ENCODE measurements around the gene KRTAP4-7.
"Not testable (repeated sequence)": the region's sequence is repeated elsewhere in the genome, so short reads cannot be mapped to it uniquely, and the experiment has no call there.

Gene KRTAP4-7

GRCh38 chr17:41084100-41084856 is at the start of gene KRTAP4-7:
Gene KRTAP4-7, plus strand, starts transcription at chr17:41084150. Its CDS starts 57 bp downstream, at chr17:41084207.
- H3K4me1 Mint-ChIP-seq, H3K36me3 Mint-ChIP-seq, H3K27me3 Mint-ChIP-seq, H3K27ac Mint-ChIP-seq, H3K4me3 Mint-ChIP-seq, H3K9me3 Mint-ChIP-seq: not testable (repeated sequence)

GRCh38 chr17:41034346-41034935 is 49.5 kb upstream of the KRTAP4-7 start, which contains the start of gene KRTAP1-3:
Gene KRTAP1-3, minus strand, starts transcription at chr17:41034874. Its CDS starts 53 bp downstream, at chr17:41034821.
- H3K36me3 Mint-ChIP-seq, H3K27ac Mint-ChIP-seq, H3K4me3 Mint-ChIP-seq, H3K27me3 Mint-ChIP-seq, H3K4me1 Mint-ChIP-seq, H3K9me3 Mint-ChIP-seq: not testable (repeated sequence)

- Mint-ChIP-seq H3K4me3 (no peak overlapping the region), H3K36me3 (peaks cover 1% of the 10 kb centered on the region), H3K27ac (no peak overlapping the region), H3K9me3 (no peaks in the 10 kb centered on the region), H3K27me3 (no peaks in the 10 kb centered on the region), H3K4me1 (no peaks in the 10 kb centered on the region)
Measured at GRCh38 chr17:41037853-41038350, 46.0 kb upstream of the KRTAP4-7 start.

- not testable (repeated sequence) for H3K4me1 Mint-ChIP-seq, H3K27ac Mint-ChIP-seq, H3K36me3 Mint-ChIP-seq, H3K4me3 Mint-ChIP-seq, H3K9me3 Mint-ChIP-seq, H3K27me3 Mint-ChIP-seq
Measured at GRCh38 chr17:41040783-41041571, 43.0 kb upstream of the KRTAP4-7 start, which contains the start of gene KRTAP1-1. Gene KRTAP1-1, minus strand, starts transcription at chr17:41041450. Its CDS starts 53 bp downstream, at chr17:41041397.

GRCh38 chr17:41042953-41043352 is 41.0 kb upstream of the KRTAP4-7 start:
- H3K27ac Mint-ChIP-seq = no peak overlapping the region

GRCh38 chr17:41046735-41047465 is 37.0 kb upstream of the KRTAP4-7 start, which contains the start of gene KRTAP2-1:
Gene KRTAP2-1, minus strand, starts transcription at chr17:41047316. Its CDS starts 49 bp downstream, at chr17:41047267.
- H3K27me3 Mint-ChIP-seq, H3K4me3 Mint-ChIP-seq, H3K9me3 Mint-ChIP-seq, H3K27ac Mint-ChIP-seq, H3K4me1 Mint-ChIP-seq, H3K36me3 Mint-ChIP-seq: not testable (repeated sequence)

More at GRCh38 chr17:41042953-41043352, 41.0 kb upstream of the KRTAP4-7 start:
- Mint-ChIP-seq H3K27me3 (peaks cover 4% of the 10 kb centered on the region), H3K4me1 (peaks cover 3% of the 10 kb centered on the region), H3K4me3 (no peak overlapping the region), H3K9me3 (peaks cover 6% of the 10 kb centered on the region), H3K36me3 (peaks cover 1% of the 10 kb centered on the region)

GRCh38 chr17:41048441-41048840 is 35.5 kb upstream of the KRTAP4-7 start:
- peaks cover 3% of the 10 kb centered on the region for H3K4me1 Mint-ChIP-seq
- H3K27ac Mint-ChIP-seq = no peak overlapping the region
- H3K4me3 Mint-ChIP-seq = no peak overlapping the region
- H3K9me3 Mint-ChIP-seq = peaks cover 3% of the 10 kb centered on the region
- no peaks in the 10 kb centered on the region for H3K36me3 Mint-ChIP-seq
- H3K27me3 Mint-ChIP-seq = peaks cover 4% of the 10 kb centered on the region

- Mint-ChIP-seq H3K4me1 (no peaks in the 10 kb centered on the region), H3K9me3 (no peaks in the 10 kb centered on the region), H3K27me3 (peaks cover 4% of the 10 kb centered on the region), H3K27ac (no peak overlapping the region), H3K36me3 (no peaks in the 10 kb centered on the region), H3K4me3 (no peak overlapping the region)
Measured at GRCh38 chr17:41049110-41049509, 34.8 kb upstream of the KRTAP4-7 start.

GRCh38 chr17:41052566-41052965 is 31.4 kb upstream of the KRTAP4-7 start:
- Mint-ChIP-seq H3K27ac (no peak overlapping the region), H3K27me3 (peaks cover 8% of the 10 kb centered on the region), H3K9me3 (no peaks in the 10 kb centered on the region), H3K4me3 (no peak overlapping the region), H3K4me1 (no peaks in the 10 kb centered on the region), H3K36me3 (no peaks in the 10 kb centered on the region)

GRCh38 chr17:41054025-41054424 is 29.9 kb upstream of the KRTAP4-7 start:
- Mint-ChIP-seq H3K27me3 (peaks cover 13% of the 10 kb centered on the region), H3K4me3 (no peak overlapping the region), H3K9me3 (no peaks in the 10 kb centered on the region), H3K27ac (no peak overlapping the region), H3K36me3 (no peaks in the 10 kb centered on the region), H3K4me1 (no peaks in the 10 kb centered on the region)

- H3K27ac Mint-ChIP-seq, H3K9me3 Mint-ChIP-seq, H3K36me3 Mint-ChIP-seq, H3K4me1 Mint-ChIP-seq, H3K4me3 Mint-ChIP-seq: not testable (repeated sequence)
- peaks cover 17% of the 10 kb centered on the region for H3K27me3 Mint-ChIP-seq
Measured at GRCh38 chr17:41054556-41054955, 29.4 kb upstream of the KRTAP4-7 start.

GRCh38 chr17:41055130-41055529 is 28.8 kb upstream of the KRTAP4-7 start, which contains the start of gene KRTAP2-2:
Gene KRTAP2-2, minus strand, starts transcription at chr17:41055230. Its CDS starts 19 bp downstream, at chr17:41055211.
- H3K27ac Mint-ChIP-seq, H3K4me3 Mint-ChIP-seq, H3K36me3 Mint-ChIP-seq, H3K9me3 Mint-ChIP-seq, H3K4me1 Mint-ChIP-seq: not testable (repeated sequence)
- H3K27me3 Mint-ChIP-seq = peaks cover 17% of the 10 kb centered on the region

GRCh38 chr17:41057547-41057946 is 26.4 kb upstream of the KRTAP4-7 start:
- Mint-ChIP-seq H3K4me1 (no peaks in the 10 kb centered on the region), H3K36me3 (no peaks in the 10 kb centered on the region), H3K9me3 (no peaks in the 10 kb centered on the region), H3K4me3 (no peak overlapping the region), H3K27ac (no peak overlapping the region), H3K27me3 (peaks cover 26% of the 10 kb centered on the region)

- no peaks in the 10 kb centered on the region for H3K9me3 Mint-ChIP-seq
- no peaks in the 10 kb centered on the region for H3K4me1 Mint-ChIP-seq
- H3K36me3 Mint-ChIP-seq = no peaks in the 10 kb centered on the region
- H3K27me3 Mint-ChIP-seq = peaks cover 26% of the 10 kb centered on the region
- H3K27ac Mint-ChIP-seq = no peak overlapping the region
- no peak overlapping the region for H3K4me3 Mint-ChIP-seq
Measured at GRCh38 chr17:41058741-41059140, 25.2 kb upstream of the KRTAP4-7 start.
